Mononuclear cell (primary cell): ENCODE results near the gene NOD2. TPM values are rescaled to one million over a fixed set of nuclear protein-coding genes. Genes with fewer than 3 reads are reported as not detected.

Experiments
- H3K27me3 ChIP-seq: 2 replicates; pipeline ENCODE4 v1.6.0; 2011; ENCODE audit warnings: low read length, control low read depth; ENCODE audit not compliant: insufficient read depth
- H3K4me1 ChIP-seq: 2 replicates; pipeline ENCODE4 v1.5.1; 2011; ENCODE audit warnings: mild to moderate bottlenecking, low read length, control low read depth; ENCODE audit not compliant: insufficient read depth
- H3K4me3 ChIP-seq: 2 replicates; pipeline ENCODE4 v1.5.1; 2011; ENCODE audit warnings: mild to moderate bottlenecking, low read length, moderate library complexity
- H3K9me3 ChIP-seq: 2 replicates; pipeline ENCODE4 v1.5.1; 2011; ENCODE audit warnings: low read depth, mild to moderate bottlenecking, control low read depth, low read length
- total RNA-seq: library from RNA; depleted of rRNA; stranded (reverse); fragments of >200 nt; gene quantifications from one replicate; pipeline ENCODE4 v1.2.3, GENCODE V29; 2012

The NOD2 gene
- total RNA-seq, 1 donor = 21.6 TPM

DNA sequence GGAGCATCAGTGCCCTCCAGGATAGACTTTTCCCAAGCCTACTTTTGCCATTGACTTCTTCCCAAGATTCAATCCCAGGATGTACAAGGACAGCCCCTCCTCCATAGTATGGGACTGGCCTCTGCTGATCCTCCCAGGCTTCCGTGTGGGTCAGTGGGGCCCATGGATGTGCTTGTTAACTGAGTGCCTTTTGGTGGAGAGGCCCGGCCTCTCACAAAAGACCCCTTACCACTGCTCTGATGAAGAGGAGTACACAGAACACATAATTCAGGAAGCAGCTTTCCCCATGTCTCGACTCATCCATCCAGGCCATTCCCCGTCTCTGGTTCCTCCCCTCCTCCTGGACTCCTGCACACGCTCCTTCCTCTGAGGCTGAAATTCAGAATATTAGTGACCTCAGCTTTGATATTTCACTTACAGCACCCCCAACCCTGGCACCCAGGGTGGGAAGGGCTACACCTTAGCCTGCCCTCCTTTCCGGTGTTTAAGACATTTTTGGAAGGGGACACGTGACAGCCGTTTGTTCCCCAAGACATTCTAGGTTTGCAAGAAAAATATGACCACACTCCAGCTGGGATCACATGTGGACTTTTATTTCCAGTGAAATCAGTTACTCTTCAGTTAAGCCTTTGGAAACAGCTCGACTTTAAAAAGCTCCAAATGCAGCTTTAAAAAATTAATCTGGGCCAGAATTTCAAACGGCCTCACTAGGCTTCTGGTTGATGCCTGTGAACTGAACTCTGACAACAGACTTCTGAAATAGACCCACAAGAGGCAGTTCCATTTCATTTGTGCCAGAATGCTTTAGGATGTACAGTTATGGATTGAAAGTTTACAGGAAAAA, 38.8 kb downstream of the NOD2 start:
- Histone ChIP-seq H3K27me3 (no peaks in the 10 kb centered on the region), H3K4me3 (no peak overlapping the region), H3K4me1 (peaks cover 14% of the 10 kb centered on the region), H3K9me3 (no peaks in the 10 kb centered on the region)

DNA sequence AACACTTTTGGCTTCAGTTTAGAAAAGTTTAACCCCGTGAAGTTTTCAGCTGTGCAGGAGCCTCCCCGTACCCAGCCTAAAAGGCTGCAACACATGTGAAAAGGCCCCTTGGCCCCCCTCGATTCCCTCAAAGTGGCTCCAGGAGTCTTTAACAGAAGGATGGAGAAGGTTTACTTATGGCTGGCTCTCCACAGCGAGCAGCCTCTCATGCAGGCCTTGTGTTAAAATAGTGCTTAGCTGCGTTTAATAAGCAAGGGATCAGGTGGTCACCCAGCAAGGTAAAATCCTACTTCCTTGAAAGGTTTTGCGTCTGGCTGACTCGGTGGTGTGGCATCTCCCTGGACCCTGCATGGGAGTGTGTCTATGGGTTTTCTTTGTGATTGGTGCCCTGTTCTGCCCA, 40.1 kb downstream of the NOD2 start:
- no peaks in the 10 kb centered on the region for H3K27me3 ChIP-seq
- peaks cover 14% of the 10 kb centered on the region for H3K4me1 ChIP-seq
- no peaks in the 10 kb centered on the region for H3K9me3 ChIP-seq
- H3K4me3 ChIP-seq = no peak overlapping the region

DNA sequence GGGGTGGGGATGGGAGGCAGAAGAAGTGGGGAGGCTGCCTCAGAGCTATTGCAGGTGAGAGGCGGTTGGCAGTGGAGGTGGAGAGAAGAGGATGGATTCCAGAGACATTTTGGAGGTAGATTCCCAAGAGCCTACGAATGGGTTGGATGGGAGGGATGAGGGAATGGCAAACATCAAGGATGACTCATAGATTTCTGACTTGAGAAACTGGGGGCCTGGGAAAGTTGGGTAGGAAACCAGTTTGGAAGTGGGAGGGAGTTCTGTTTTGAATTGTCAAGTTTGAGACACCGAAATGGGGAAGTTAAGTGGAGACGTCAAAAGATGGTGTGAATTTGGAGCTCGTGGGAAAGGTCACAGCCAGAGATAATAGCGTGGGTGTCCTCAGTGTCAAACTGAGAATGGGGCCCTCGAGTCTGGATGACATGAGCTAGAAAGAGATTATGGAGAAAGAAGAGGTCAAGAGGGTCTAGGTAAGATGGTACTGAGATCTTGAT, 42.3 kb downstream of the NOD2 start:
- Histone ChIP-seq H3K9me3 (no peaks in the 10 kb centered on the region), H3K4me1 (peaks cover 15% of the 10 kb centered on the region), H3K4me3 (no peak overlapping the region), H3K27me3 (no peaks in the 10 kb centered on the region)

DNA sequence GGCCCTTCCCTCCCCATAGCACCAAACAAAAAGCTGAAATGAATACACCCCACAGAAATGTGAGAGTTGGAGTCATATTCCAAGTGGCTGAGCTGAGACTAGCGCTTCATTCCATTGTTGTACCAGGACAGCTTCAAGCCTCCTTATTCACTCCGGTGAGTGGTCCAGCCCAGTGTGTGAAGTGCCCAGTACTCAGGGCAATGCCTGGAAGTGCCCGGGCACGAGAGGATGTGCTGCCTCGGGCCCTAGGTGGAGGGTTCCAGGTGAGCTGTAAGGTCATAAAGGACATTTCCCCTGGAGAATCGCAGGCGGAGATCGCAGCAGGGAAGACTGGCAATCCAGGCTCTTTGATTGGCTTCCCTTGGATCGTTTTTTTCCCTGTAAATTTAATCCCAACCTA, 43.0 kb downstream of the NOD2 start:
- no peaks in the 10 kb centered on the region for H3K27me3 ChIP-seq
- peaks cover 18% of the 10 kb centered on the region for H3K4me1 ChIP-seq

DNA sequence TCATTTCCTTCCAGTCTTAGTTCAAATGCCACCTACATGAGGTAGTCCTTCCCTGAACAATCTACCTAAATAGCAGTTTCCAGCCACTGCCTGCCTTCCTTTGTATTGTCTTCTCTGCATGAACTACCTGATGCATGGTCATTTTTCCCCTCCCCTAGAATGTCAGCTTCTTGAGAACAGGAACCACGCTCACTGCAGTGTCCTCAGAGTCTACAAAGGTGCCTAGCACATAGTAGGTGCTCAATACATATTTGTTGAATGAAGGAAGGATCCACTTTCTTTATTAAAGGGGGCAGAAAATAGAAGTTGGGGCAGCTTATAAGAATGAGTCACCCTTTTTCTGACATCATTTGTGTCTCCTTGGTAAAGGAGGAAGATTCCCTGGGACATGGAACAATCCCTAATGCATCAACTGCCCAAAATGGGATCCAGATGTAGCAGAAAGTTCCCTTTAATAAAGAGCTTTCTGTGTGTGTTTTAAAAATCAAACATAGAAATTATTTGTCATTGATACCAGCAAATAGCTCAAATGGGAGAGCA, 44.1 kb downstream of the NOD2 start:
- peaks cover 15% of the 10 kb centered on the region for H3K4me1 ChIP-seq
- H3K27me3 ChIP-seq = no peaks in the 10 kb centered on the region
- H3K4me3 ChIP-seq = no peak overlapping the region
- no peaks in the 10 kb centered on the region for H3K9me3 ChIP-seq

More for the DNA sequence above, 43.0 kb downstream of the NOD2 start:
- H3K4me3 ChIP-seq = no peak overlapping the region
- H3K9me3 ChIP-seq = no peaks in the 10 kb centered on the region

DNA sequence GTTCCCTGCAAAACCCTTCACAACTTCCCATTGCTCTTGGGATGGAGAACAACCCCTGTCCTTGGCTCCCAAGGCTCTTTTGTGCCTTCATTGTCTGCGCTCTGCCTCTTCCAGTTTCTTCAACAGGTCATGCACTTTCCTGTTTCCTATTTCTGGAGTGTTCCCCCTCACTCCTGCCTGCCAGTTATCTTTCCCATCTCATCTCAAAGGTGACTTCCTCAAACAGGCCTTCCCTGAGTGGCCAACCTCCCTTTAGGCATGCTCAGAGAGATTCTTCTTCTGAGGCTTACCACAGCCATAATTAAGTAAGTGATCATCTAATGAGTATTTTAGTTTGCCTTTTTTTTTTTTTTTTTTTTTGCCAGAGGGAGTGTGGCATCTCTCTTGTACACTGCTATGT, 45.6 kb downstream of the NOD2 start:
- Histone ChIP-seq H3K27me3 (no peaks in the 10 kb centered on the region), H3K4me3 (no peak overlapping the region), H3K4me1 (peaks cover 26% of the 10 kb centered on the region), H3K9me3 (no peaks in the 10 kb centered on the region)

DNA sequence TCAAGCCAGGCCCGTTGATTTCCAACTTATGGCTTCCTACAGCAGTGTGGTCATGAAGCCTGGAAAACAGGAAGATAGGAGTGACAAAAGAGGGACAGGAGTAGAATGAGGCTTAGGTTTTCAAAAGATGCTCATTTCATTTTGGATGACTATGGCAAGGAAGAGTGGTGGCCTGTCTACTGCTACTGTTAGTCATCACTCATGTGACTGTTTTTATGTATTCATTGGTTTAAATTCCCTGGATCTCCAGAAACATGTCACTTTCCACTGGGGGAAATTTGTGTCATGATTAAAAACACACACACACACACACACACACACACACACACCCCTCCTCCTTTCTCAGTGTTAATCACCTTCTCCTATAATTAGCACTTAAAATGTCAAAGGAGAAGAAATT, 47.3 kb downstream of the NOD2 start:
- H3K27me3 ChIP-seq = no peaks in the 10 kb centered on the region
- H3K4me3 ChIP-seq = no peak overlapping the region
- H3K9me3 ChIP-seq = no peaks in the 10 kb centered on the region

DNA sequence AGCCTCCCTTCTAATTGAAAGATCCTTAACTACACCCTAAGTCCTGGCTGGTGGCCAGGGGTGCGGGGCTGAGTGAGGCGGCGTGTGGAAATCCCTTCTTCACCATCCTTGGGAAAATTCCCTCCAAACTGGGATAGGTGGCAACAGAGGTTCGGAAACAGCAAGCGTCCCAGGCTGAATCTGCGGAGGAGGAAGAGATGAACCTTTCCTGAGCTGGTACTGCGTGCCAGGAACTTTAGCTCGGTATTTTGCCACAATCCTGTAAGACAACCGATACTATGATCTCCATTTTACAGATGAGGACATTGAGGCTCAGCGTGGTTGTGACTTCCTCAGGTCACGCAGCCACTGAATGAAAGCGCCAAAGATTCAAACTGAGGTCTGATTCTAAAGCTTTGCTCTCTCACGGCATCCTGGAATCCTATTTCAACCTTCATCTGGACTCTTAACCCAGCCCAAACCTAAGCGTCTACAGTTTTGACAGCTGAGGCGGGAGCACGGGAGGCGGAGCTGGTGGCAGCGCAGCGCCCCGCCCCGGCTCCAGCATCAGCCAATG, 47.9 kb downstream of the NOD2 start:
- Histone ChIP-seq H3K4me3 (peak overlapping the region; percentile 15), H3K4me1 (peaks cover 36% of the 10 kb centered on the region), H3K27me3 (no peaks in the 10 kb centered on the region), H3K9me3 (no peaks in the 10 kb centered on the region)

More for the DNA sequence above, 47.3 kb downstream of the NOD2 start:
- H3K4me1 ChIP-seq = peaks cover 30% of the 10 kb centered on the region

DNA sequence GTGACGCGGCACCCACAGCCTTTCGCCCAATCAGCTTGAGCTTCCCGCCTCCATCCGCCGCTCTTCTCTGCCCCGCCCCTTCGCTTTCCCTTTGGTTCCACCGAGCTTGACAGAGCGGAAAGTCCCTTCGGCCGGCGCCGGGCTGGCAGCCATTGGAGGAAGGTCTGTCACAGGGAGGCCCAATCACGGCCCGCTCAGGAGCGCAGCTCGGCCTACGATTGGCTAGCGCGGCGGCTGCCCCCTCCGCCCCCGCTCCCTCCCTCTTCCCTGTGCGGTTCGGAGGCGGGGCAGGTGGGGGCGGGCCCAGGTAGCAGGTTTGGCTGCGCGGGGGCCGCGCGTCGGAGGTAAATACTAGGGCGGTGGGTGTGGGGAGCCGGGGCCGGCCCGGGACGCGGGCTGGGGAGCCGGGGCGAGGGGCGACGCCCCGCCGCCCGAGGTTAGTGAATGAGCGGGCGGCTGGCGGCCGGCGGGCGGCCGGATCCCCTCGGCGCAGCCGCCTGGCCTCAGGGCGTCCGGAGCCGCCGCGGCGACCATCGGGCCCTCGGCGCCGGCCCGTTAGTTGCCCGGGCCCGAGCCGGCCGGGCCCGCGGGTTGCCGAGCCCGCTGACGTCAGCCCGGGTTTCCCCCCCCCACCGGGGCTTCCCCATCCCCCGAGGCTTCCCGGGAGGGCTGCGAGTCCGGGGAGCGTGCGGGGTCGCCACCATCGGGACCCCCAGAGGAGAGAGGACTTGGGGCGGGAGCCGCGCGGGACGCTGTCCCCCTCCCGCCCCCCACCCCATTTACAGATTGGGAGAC, 48.6 kb downstream of the NOD2 start, which contains the start of gene CYLD:
Gene CYLD, plus strand, starts transcription at position 306 of the 795 bp plus-strand sequence. CDS start 7,613 bp downstream, outside the sequence.
- Histone ChIP-seq H3K4me1 (peaks cover 36% of the 10 kb centered on the region), H3K9me3 (no peaks in the 10 kb centered on the region), H3K4me3 (peak within 1 kb of the TSS; percentile 84), H3K27me3 (no peaks in the 10 kb centered on the region)

DNA sequence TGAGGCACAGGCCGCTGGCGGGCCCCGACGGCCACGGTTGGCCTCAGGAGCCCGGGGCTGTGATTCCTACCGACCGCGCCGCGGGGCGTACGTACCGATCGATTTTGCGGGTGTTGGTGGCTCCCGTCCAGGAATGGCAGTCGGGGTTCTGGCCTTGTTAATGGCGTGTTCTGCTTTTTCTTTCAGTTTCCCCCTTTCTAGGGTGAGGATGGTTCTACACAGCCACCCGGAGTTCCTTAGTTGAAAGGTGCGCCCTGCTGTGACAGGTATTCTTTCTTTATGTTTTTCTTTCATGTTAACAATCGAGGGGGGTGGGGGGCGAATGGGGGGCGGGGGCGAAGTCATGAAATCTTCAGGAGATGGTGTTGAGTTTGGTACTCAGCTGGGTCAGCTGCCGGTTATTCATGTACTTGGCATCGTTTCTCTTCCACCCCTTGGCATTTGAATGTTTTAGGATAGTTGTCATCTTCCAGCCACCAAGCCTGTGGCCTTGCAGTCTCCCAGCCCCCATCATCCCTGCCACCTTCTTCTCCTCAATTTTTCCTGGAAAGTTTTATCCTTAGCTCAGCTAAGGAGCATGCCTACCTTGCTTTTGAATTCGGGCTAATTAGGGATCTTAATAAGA, 49.3 kb downstream of the NOD2 start:
- Histone ChIP-seq H3K4me3 (peak overlapping the region; percentile 84), H3K4me1 (peaks cover 42% of the 10 kb centered on the region), H3K9me3 (no peaks in the 10 kb centered on the region), H3K27me3 (no peaks in the 10 kb centered on the region)

DNA sequence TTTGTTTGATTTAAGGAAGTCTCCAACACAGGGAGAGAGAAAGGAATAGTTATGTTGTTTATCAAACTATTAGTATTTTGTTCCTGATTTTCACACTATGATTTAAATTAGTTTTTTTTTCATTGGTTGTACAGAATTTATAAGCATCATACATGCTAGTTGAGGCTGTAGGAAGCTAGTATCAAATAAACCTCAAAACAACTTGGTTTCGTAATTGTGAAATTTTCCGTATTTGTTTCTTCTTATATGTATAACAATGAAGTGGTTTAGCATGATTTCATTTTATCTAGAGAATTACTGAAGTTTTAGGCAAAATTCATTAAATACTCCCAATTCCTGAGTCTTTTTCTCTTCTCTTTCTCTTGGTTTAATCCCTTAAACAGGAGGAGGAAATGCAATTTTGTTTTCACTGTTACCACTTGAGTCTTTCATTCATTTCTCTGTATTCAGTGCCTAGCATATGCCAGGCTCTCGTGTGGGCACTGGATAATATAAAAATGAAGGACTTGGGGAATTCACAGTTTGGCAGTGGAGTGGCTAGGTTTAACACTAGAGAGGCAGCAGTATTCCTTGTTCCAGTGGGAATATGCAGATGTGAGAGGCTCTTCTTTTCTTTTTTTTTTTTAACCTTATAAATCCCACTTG, 50.3 kb downstream of the NOD2 start:
- H3K4me3 ChIP-seq = peak overlapping the region; percentile 84
- H3K9me3 ChIP-seq = no peaks in the 10 kb centered on the region
- no peaks in the 10 kb centered on the region for H3K27me3 ChIP-seq
- H3K4me1 ChIP-seq = peaks cover 45% of the 10 kb centered on the region

DNA sequence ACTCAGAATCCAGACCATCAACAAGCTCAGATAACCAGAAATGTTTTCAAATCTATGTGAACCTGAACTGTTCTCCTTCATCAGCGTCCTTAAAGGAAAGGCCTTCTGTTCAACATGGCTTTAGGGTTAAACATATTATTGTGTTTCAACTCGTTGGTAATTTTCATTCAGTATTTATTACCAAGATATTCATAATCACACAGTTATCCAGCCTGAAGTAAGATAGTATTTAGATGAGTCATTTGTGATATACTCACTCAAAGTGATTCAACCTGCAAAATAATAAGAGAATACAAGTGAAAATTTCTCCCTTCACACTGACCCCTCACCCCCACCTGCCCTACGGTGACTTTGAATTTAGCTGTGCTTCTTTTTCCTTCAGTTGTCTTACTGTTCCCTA, 51.5 kb downstream of the NOD2 start:
- no peaks in the 10 kb centered on the region for H3K9me3 ChIP-seq
- H3K4me1 ChIP-seq = peaks cover 54% of the 10 kb centered on the region
- no peaks in the 10 kb centered on the region for H3K27me3 ChIP-seq
- peak overlapping the region; percentile 26 for H3K4me3 ChIP-seq

DNA sequence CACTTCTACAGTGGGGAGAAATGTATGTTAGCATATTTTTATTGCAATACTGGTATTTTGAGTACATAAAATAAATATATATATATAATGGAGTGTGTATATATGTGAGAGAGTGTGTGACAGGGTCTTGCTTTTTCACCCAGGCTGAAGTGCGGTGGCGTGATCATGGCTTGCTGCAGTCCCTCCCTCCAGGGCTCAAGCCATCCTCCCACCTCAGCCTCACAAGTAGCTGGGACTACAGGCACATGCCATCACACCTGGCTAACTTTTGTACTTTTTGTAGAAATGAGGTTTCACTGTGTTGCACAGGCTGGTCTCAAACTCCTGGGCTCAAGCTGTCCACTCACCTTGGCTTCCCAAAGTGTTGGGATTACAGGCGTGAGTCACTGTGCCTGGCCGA, 52.5 kb downstream of the NOD2 start:
- Histone ChIP-seq H3K27me3 (no peaks in the 10 kb centered on the region), H3K4me3 (peak overlapping the region; percentile 26), H3K9me3 (no peaks in the 10 kb centered on the region), H3K4me1 (peaks cover 51% of the 10 kb centered on the region)
